Measurements from ENCODE around the gene DZIP1.

Gene DZIP1

DNA sequence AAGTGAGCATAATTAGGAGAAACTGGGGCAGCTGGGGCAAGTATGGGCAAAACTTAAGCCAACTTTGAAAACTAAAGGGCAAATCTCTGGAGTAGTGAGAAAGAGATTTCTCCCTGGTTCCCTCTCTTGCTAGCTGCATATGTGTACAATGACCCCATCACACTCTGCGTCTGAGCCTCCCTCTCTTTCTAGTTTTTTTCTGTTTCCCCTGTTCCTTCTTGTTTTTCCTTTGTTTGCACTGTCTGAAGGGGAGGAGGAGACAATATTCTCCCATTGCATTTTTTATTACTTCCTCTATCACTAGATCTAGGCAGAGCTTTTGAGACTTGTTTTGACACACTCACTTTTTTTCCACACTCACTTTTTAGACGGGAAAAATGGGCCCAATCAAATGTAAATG is 103.2 kb downstream of the DZIP1 start:
- DNase-seq, result no peak

- no peak for DNase-seq
Observed at GRCh38 chr13:95540888-95541287, 103.6 kb downstream of the DZIP1 start.

DNA sequence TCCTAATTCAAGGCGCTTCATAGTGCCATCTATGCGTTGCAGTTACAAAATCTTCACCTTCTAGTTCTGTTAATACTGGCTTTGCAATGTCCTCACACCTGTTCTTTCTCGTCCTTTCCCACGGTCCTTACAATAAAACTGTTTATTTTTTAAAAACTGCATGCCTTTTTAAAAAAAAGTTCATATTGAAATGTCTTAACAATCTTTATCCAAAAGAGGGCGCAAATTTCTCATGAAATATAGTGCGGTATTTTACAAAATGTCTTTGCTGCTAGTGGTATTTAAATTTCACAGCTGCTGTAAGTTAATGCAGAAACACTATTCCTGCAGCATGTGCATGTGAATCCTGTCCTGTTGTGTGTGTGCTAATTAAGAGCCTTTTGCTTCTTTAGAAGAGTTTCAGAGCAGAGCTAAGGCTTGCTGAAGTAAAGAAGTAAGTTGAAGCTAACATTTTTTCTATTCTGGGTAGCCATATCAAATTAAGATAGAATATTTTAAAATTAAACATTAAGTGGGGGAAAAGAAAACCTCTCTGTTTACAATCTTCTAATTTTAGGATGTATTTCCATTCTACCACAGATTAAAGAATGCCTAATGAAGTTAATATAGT is 107.8 kb downstream of the DZIP1 start:
- DNase-seq, result no peak

GRCh38 chr13:95535243-95535642 is 109.3 kb downstream of the DZIP1 start:
- no peak for DNase-seq

DNA sequence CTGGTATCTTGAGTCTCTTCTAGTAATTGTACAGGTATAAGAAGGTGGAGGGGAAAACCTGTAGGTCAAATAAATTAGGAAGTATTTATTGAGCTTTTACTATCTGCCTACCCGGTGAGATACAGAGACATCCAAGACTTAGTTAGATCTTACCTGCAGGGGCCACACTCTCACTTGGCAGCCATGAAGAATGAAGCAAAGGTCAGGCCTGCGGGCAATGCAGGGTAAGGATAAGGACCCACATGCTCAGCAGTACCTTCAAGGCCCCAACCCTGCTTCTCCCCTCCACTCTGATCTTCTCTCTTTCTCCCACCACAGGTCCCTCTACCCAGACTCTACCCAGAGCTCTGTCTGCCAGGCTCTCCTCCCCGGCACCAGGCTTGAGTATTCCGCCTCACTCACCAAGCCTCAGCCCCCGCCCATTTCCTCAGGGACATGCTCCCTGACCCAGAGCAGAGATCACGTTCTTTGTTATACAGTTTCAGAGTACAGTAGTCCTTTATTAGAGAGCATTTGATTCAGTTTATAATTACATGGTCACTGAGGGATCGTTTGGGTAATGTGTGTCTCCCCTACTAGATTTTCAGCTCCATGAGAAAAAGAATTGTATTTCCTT is 110.9 kb downstream of the DZIP1 start:
- no peak for DNase-seq

GRCh38 chr13:95530178-95530577 is 114.3 kb downstream of the DZIP1 start:
- no peak for DNase-seq
